ENCODE results near the gene TMEM270.

The TMEM270 gene

DNA sequence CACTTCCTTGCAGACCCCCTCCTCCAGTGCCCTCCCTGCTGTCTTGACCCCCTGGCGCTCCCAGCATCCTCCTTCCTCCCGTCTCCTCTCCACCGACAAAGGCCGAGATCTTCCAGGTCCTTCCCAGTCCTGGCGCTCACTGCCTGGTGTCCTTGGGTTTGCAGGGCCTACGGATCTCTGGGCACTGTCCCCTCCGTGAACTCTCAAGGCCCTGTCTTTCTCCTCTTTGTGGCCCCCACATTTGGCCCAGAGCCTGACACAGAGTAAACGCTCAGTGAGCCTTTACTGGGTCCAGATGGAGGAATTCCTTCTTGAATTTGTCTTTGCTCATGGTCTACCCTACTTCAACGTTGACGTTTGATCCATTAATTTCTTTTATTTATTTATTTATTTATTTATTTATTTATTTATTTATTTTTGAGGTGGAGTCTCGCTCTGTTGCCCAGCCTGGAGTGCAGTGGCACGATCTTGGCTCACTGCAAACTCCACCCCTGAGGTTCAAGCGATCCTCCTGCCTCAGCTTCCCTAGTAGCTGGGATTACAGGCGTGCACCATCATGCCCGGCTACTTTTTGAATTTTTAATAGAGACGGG lies 29.7 kb downstream of the TMEM270 start:
- no peak for DNase-seq

DNA sequence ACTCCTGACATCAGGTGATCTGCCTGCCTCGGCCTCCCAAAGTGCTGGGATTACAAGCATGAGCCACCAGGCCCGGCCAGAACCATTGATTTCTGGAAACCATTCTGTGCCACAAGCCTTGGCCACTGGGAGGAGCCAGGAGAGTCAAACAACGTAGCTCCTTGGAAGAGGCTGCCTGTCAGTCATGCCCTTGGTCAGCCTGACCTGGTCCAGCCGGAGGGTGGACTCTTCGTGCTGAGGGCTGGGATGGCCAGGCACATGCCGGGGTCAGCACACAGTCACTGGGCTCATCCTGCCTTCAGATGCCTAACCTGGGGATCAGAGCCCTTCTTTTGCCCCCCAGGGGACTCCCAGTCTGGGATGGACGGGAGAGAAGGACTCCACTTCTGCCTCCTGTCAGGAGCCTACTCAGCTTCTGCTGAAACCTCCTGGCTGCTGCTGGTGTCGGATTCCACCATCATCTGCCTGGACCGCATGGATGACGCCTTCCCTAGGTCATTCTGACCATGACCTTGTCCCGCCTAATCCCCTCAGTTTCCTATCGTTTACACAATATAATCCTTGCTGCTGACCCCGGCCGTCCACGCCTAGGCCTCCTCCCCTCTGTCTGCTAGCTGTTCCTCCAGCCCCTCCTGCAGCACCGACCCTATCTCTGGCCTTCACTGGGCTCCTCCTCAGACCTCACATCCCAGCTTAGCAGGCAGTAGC lies 30.4 kb downstream of the TMEM270 start:
- no peak for DNase-seq

- DNase-seq: no peak
These were observed 31.3 kb downstream of the TMEM270 start for GRCh38 chr7:73892003-73892999.

- no peak for DNase-seq
These were observed 32.6 kb downstream of the TMEM270 start for GRCh38 chr7:73893342-73894101.

DNA sequence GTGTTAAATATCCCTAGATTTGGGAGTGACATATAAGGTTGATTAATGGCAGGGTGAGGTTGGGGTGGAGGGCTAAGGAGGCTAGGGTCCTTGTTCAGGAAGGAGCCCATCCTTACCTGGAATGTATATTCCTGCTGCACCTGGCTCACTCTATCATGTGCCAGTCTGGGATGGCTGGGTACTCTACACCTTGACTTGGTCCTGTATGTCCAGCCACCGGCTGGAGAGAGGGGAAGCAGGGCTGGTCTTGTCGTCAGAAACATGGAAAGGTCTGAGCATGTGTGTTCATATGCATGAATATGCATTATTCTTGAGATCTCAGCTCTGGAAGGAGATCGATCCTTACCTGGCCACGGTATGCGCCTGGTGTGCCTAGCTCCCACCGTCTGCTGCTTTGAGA lies 33.2 kb downstream of the TMEM270 start:
- no peak for DNase-seq

GRCh38 chr7:73894733-73895551 lies 34.0 kb downstream of the TMEM270 start:
- DNase-seq: no peak

- DNase-seq: no peak
These were observed 34.7 kb downstream of the TMEM270 start for GRCh38 chr7:73895626-73896025.

DNA sequence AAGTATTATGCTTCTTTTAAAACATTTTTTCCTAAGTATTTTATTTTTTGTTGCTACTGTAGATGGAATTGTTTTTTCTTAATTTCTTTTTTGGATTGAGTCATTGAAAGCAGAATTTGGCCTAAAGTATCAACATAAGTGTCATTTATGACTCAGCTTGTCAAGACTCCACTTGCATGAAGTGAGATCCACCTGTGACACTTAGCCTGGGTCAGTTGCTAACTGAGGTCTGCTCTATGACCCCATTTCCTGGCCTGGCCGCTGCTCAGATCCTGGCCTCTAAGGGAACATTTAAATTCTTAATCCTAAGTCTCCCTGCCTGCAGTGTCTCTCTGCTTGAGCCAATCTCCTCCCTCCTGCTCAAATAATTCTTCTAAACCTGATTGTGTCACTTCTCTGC lies 35.5 kb downstream of the TMEM270 start:
- DNase-seq: no peak

DNA sequence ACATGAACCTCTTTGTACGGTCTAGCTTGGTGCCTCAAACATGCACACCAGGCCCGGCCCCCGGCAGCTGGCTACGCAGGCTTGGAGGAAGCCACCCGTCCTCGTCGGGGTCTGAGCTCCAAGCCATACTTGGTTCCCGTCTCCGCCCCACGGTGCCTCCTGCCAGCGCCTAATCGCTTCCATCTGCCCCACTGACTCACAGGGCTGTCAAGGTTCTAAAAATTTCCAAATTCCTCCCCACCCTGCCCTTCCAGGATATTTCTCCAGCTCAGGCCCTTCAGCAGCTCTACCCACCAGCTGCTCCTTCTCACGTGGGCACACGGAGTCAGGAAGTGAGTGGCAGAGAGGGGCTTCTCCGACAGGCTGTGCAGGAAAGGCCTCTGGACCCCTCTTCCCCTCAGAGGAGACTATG lies 38.8 kb downstream of the TMEM270 start:
- DNase-seq: no peak

DNA sequence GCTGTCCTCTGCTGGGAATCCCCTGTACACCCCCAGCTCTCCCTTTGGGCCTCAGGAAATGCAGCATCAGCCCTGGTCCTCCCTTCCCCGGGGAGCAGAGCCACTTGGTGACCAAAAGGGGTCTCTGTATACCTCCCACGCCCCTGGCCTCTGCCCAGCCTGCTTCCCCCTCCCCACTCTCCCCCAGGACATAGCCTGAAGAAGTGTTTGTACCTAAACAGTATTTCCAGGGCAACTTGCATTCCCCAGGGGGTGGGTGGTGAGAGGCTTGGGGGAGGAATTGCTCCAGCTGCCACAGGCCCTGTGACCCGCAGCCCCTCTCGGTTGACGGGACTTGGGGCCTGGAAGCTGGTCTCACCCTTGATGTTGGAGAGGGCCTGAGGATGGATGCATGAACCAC lies 39.3 kb downstream of the TMEM270 start:
- DNase-seq: no peak

DNA sequence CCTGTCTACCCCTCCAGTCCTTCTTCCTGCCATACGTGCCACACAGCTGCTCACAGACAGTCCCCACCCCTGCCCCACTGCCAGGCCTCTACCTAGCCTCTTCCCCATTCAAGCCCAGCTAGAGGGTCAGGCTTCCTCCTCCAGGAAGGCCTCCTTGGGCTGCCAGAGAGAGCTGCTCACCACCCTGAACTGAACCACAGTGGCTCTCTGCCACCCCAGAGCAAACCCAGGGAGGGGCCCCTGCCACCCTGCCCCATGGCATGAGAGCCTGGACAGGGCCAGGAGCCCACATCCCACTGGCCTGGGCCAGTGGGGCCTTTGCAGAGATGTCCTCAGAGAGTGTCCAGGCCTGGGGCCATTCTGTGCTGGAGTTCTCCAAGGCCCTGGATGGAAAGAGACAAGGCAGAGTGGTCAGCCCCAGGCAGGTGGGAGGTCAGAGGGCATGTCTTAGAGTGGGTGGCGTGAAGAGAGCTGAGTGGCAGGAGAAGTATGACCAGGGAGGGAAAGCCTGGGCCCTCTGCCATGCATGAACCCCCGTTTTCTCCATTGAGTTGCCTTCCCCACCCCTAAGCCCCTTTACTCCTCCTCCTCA lies 40.4 kb downstream of the TMEM270 start:
- DNase-seq: no peak

- no peak for DNase-seq
These were observed 41.1 kb downstream of the TMEM270 start for GRCh38 chr7:73901823-73902597.

GRCh38 chr7:73903321-73904218 lies 42.6 kb downstream of the TMEM270 start:
- no peak for DNase-seq

GRCh38 chr7:73904219-73905137 lies 43.5 kb downstream of the TMEM270 start:
- DNase-seq: no peak

GRCh38 chr7:73905360-73905759 lies 44.4 kb downstream of the TMEM270 start:
- no peak for DNase-seq

DNA sequence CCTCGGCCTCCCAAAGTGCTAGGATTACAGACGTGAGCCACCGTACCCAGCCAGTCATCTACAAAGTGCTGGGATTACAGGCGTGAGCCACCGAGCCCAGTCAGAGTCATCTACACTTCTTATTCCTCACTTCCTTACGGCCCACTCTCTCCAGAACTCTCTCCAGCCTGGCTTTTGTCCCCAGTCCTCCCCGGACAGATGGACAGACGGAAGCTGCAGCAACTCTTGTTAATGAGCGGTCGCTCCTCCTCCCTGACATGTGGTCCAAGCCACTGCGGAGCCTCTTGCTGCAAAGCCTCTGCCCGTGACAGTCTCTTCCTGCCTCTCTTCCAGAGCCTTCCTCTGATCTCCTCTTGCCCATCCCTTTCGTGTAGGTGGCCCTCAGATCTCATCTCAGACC lies 45.9 kb downstream of the TMEM270 start:
- DNase-seq: no peak

DNA sequence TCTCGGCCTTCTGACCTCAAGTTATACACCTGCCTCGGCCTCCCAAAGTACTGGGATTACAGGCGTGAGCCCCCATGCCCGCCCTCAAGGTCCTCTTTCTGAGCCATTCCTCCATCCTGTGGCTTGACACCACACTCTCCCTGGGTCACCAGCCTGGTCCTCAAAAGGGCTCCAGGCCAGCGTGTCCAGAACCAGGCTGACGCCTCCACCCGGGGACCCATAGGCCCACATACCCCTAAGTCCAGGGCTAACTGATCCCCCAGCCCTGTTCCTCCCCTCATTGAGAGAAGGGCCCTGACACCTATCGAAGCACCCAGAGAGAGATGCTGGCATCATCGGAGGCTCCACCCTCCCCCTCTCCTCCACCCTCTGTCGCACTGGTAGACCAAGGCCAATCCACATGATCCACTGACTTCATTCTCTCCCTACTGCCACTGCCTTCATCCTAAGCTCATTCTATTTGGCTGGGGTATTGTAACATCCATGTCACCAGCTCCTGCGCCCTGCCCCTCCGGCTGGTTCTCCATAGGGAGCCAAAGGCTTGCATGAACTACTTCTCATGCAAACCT lies 46.7 kb downstream of the TMEM270 start:
- DNase-seq: no peak

DNA sequence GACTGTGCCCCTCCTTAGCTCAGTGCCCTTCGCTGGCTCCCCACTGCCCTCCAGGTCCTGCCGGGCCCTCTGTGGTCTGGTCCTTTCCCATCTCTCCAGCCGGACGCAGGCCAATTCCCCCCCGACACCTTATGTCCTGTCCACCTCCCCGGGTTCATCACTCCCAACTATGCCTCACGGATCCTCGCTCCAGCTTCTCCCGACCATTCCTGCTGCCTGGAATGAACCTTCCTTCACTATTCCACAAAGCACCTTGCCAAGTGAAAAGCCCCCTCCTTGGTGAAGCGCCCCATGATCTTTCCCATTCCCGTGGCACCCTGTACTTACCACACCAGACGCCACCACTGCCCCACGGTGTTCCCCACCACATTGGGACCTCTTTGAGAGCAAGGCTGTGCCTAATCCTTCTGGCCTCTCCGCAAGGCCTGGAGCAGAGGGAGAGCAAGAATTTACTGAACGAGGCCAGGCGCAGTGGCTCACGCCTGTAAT lies 47.2 kb downstream of the TMEM270 start:
- no peak for DNase-seq
